Neural cell (in vitro differentiated cells): ENCODE results near the gene NFIX. TPM values are rescaled to one million over a fixed set of nuclear protein-coding genes. Genes with fewer than 3 reads are reported as not detected.

Experiments used
- H2AFZ ChIP-seq: fragments of 200-600, 300-800 bp; sonication (generic), shearing (Covaris generic); 2 replicates; pipeline ENCODE4 v1.6.0; 2014; ENCODE audit warnings: low read depth, mild to moderate bottlenecking, antibody characterized with exemption, low read length, moderate library complexity
- H3F3A ChIP-seq: fragments of 200-600 bp; shearing (Covaris generic); 2 replicates; pipeline ENCODE4 v1.6.1; 2016; ENCODE audit warnings: mild to moderate bottlenecking, moderate library complexity, mixed read lengths, antibody characterized with exemption, low read length; ENCODE audit not compliant: insufficient read depth, poor library complexity, severe bottlenecking
- H3K27ac ChIP-seq: fragments of 200-600, 300-800 bp; sonication (generic), shearing (Covaris generic); 2 replicates; pipeline ENCODE4 v1.5.1; 2014; ENCODE audit warnings: mild to moderate bottlenecking, low read length, moderate library complexity
- H3K27me3 ChIP-seq: fragments of 300-800, 200-600 bp; sonication (generic), shearing (Covaris generic); 2 replicates; pipeline ENCODE4 v1.6.0; 2014; ENCODE audit warnings: mild to moderate bottlenecking, low read depth, low read length, moderate library complexity; ENCODE audit not compliant: insufficient read depth
- H3K36me3 ChIP-seq: fragments of 300-800, 200-600 bp; sonication (generic), shearing (Covaris generic); 2 replicates; pipeline ENCODE4 v1.5.1; 2014; ENCODE audit warnings: mild to moderate bottlenecking, antibody characterized with exemption, low read length, moderate library complexity; ENCODE audit not compliant: insufficient read depth
- H3K4me2 ChIP-seq: fragments of 300-800, 200-600 bp; sonication (generic), shearing (Covaris generic); 2 replicates; pipeline ENCODE4 v1.6.0; 2014; ENCODE audit warnings: mild to moderate bottlenecking, low read length
- H3K4me3 ChIP-seq: fragments of 300-800, 200-600 bp; sonication (generic), shearing (Covaris generic); 2 replicates; pipeline ENCODE4 v1.5.1; 2014; ENCODE audit warnings: mild to moderate bottlenecking, low read length, moderate library complexity
- H3K79me2 ChIP-seq: fragments of 200-600 bp; shearing (Covaris generic); replicated peaks from 2 replicates; pipeline ENCODE4 v1.6.0; 2014; ENCODE audit warnings: mild to moderate bottlenecking, low read length, moderate library complexity; ENCODE audit not compliant: insufficient read depth
- H3K9ac ChIP-seq: fragments of 300-800, 200-600 bp; sonication (generic), shearing (Covaris generic); 2 replicates; pipeline ENCODE4 v1.6.1; 2016; ENCODE audit warnings: mild to moderate bottlenecking, low read length, mixed read lengths
- H3K9me2 ChIP-seq: fragments of 200-600 bp; shearing (Covaris generic); 2 replicates; pipeline ENCODE4 v1.6.1; 2016; ENCODE audit warnings: mild to moderate bottlenecking, low read length, mixed read lengths; ENCODE audit not compliant: insufficient read depth
- H3K9me3 ChIP-seq: fragments of 200-600, 300-800 bp; sonication (generic), shearing (Covaris generic); 2 replicates; pipeline ENCODE4 v1.6.1; 2016; ENCODE audit warnings: mild to moderate bottlenecking, mixed run types, low read length, moderate library complexity, mixed read lengths
- H4K20me1 ChIP-seq: fragments of 200-600 bp; shearing (Covaris generic); 2 replicates; pipeline ENCODE4 v1.6.1; 2016; ENCODE audit warnings: mild to moderate bottlenecking, mixed run types; ENCODE audit not compliant: insufficient read depth
- EP300 ChIP-seq: fragments of 450-650 bp; conservative IDR thresholded peaks from 2 replicates; pipeline ENCODE4 v1.6.1; 2014; ENCODE audit warnings: antibody characterized with exemption, mild to moderate bottlenecking, moderate library complexity; ENCODE audit not compliant: poor library complexity, severe bottlenecking
- EZH2 ChIP-seq: fragments of 200-600, 300-800 bp; shearing (Covaris generic), sonication (generic); IDR thresholded peaks from 2 replicates; pipeline ENCODE4 v1.6.1; 2014; ENCODE audit warnings: antibody characterized with exemption, low read length, borderline replicate concordance, mild to moderate bottlenecking; ENCODE audit not compliant: insufficient read depth, poor library complexity, severe bottlenecking
- MXI1 ChIP-seq: fragments of 450-650 bp; conservative IDR thresholded peaks from 2 replicates; pipeline ENCODE4 v1.6.1; 2014; ENCODE audit warnings: antibody characterized with exemption, mild to moderate bottlenecking; ENCODE audit not compliant: poor library complexity, severe bottlenecking
- POLR2AphosphoS5 ChIP-seq: IDR thresholded peaks from 2 replicates; pipeline ENCODE4 v1.6.1; 2012
- RAD21 ChIP-seq: fragments of 450-650 bp; conservative IDR thresholded peaks from 2 replicates; pipeline ENCODE4 v1.6.1; 2014; ENCODE audit warnings: antibody characterized with exemption, mild to moderate bottlenecking, moderate library complexity
- SMC3 ChIP-seq: fragments of 450-650 bp; conservative IDR thresholded peaks from 2 replicates; pipeline ENCODE4 v1.6.1; 2014; ENCODE audit warnings: antibody characterized with exemption, mild to moderate bottlenecking, moderate library complexity; ENCODE audit not compliant: poor library complexity
- TAF1 ChIP-seq: IDR thresholded peaks from 2 replicates; pipeline ENCODE4 v1.6.1; 2012; ENCODE audit warnings: low read depth
- polyA plus RNA-seq: library from polyadenylated mRNA; depleted of rRNA; stranded (reverse); fragments of >200 nt; gene quantifications from 2 replicates; pipeline ENCODE4 v1.2.3, GENCODE V29; 2014
- TF ChIP-seq, protein P1 (sequence below): fragments of 450-650 bp; IDR thresholded peaks from 2 replicates; pipeline ENCODE4 v1.5.1; 2014; ENCODE audit warnings: antibody characterized with exemption, mild to moderate bottlenecking, moderate library complexity; ENCODE audit not compliant: poor library complexity, severe bottlenecking
- TF ChIP-seq, protein P2 (sequence below): IDR thresholded peaks from 2 replicates; pipeline ENCODE4 v1.6.1; 2012; ENCODE audit warnings: borderline replicate concordance

NFIX gene
- polyA plus RNA-seq, 1 donor from 2014 or later = not detected

DNA sequence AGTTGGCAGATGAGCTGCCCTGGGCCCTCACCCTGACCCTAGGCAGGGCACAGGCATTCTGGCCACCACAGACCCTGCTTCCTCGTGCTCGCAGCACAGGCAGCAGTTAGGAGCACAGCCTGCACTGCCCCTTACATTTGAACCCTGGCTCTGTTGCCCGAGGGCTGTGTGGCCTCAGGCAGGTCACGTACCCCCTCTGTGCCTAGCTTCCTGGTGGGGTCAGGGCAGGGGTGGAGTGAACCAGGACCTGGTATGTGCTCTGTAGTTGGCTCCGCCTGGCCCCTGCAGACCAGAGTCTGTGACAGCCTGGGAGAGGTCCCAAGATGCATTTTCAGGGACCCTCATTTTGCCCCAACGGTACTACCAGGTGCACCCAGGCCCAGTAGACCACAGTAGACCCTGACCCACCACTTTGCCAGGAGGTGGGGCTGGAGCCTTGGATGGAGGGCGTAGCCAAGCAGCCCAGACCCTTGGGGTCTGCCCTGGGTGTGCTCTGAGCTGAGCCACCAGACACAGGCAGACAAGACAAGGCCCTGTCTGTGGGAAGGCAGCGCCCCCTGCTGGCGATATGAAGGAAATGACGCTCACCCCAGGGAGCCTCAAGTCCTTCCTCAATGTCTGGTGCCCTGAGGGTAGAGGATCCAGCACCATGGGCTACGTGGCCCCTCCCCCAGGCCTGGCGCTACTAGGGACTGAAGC lies 98.3 kb downstream of the NFIX start:
- Histone ChIP-seq H3K27me3 (peaks cover 47% of the 10 kb centered on the region), H3K9ac (no peak overlapping the region), H3K4me3 (no peak overlapping the region), H3K9me3 (no peaks in the 10 kb centered on the region), H3K27ac (no peak overlapping the region), H2AFZ (no peak overlapping the region), H3K9me2 (no peaks in the 10 kb centered on the region), H3F3A (no peaks in the 10 kb centered on the region), H3K79me2 (no peaks in the 10 kb centered on the region), H3K36me3 (no peaks in the 10 kb centered on the region), H3K4me2 (no peak overlapping the region), H4K20me1 (no peaks in the 10 kb centered on the region)
- TF ChIP-seq POLR2AphosphoS5 (no peak), RAD21 (peak; percentile 99), SMC3 (peak; percentile 99), EP300 (no peak)
- TF ChIP-seq, protein P1, sequence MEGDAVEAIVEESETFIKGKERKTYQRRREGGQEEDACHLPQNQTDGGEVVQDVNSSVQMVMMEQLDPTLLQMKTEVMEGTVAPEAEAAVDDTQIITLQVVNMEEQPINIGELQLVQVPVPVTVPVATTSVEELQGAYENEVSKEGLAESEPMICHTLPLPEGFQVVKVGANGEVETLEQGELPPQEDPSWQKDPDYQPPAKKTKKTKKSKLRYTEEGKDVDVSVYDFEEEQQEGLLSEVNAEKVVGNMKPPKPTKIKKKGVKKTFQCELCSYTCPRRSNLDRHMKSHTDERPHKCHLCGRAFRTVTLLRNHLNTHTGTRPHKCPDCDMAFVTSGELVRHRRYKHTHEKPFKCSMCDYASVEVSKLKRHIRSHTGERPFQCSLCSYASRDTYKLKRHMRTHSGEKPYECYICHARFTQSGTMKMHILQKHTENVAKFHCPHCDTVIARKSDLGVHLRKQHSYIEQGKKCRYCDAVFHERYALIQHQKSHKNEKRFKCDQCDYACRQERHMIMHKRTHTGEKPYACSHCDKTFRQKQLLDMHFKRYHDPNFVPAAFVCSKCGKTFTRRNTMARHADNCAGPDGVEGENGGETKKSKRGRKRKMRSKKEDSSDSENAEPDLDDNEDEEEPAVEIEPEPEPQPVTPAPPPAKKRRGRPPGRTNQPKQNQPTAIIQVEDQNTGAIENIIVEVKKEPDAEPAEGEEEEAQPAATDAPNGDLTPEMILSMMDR = peak; percentile 97

DNA sequence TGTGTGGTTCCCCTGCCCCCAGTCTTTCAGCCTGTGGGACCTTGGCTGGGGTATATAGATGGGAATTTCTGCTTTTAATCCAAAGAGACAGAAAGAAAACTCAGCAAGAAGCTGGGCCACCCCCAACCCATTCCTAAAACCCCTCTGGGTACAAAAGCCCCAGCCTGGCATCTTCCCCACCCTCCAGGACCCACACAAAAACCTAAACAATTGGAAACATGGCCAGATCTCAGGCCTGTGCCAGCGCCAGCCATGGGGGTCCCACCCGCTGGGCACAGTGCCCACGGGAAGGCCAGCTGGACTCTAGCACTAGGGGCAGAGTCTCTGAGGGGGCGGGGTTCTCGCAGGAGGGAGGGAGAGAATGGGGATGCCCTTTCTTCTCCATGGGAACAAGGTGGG lies 98.8 kb downstream of the NFIX start:
- peaks cover 52% of the 10 kb centered on the region for H3K27me3 ChIP-seq
- no peak overlapping the region for H2AFZ ChIP-seq
- no peak overlapping the region for H3K4me2 ChIP-seq
- H3K9ac ChIP-seq = no peak overlapping the region
- TF ChIP-seq RAD21 (no peak), TAF1 (no peak), MXI1 (no peak), SMC3 (no peak), EP300 (no peak), EZH2 (no peak), POLR2AphosphoS5 (no peak)
- TF ChIP-seq, protein P2, sequence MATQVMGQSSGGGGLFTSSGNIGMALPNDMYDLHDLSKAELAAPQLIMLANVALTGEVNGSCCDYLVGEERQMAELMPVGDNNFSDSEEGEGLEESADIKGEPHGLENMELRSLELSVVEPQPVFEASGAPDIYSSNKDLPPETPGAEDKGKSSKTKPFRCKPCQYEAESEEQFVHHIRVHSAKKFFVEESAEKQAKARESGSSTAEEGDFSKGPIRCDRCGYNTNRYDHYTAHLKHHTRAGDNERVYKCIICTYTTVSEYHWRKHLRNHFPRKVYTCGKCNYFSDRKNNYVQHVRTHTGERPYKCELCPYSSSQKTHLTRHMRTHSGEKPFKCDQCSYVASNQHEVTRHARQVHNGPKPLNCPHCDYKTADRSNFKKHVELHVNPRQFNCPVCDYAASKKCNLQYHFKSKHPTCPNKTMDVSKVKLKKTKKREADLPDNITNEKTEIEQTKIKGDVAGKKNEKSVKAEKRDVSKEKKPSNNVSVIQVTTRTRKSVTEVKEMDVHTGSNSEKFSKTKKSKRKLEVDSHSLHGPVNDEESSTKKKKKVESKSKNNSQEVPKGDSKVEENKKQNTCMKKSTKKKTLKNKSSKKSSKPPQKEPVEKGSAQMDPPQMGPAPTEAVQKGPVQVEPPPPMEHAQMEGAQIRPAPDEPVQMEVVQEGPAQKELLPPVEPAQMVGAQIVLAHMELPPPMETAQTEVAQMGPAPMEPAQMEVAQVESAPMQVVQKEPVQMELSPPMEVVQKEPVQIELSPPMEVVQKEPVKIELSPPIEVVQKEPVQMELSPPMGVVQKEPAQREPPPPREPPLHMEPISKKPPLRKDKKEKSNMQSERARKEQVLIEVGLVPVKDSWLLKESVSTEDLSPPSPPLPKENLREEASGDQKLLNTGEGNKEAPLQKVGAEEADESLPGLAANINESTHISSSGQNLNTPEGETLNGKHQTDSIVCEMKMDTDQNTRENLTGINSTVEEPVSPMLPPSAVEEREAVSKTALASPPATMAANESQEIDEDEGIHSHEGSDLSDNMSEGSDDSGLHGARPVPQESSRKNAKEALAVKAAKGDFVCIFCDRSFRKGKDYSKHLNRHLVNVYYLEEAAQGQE = no peak
- TF ChIP-seq, protein P1 = no peak
- H3F3A ChIP-seq = no peaks in the 10 kb centered on the region
- no peak overlapping the region for H3K4me3 ChIP-seq
- H3K9me3 ChIP-seq = no peaks in the 10 kb centered on the region
- H3K36me3 ChIP-seq = no peaks in the 10 kb centered on the region
- H3K9me2 ChIP-seq = no peaks in the 10 kb centered on the region
- H4K20me1 ChIP-seq = no peaks in the 10 kb centered on the region
- H3K27ac ChIP-seq = no peak overlapping the region
- H3K79me2 ChIP-seq = no peaks in the 10 kb centered on the region
